Measurements from ENCODE around the gene RFC1. TPM values are rescaled to one million over a fixed set of nuclear protein-coding genes. Genes with fewer than 3 reads are reported as not detected.

Gene RFC1
- polyA plus RNA-seq, 3 donors = 8.7 to 15.0 (median 14.6) TPM

DNA sequence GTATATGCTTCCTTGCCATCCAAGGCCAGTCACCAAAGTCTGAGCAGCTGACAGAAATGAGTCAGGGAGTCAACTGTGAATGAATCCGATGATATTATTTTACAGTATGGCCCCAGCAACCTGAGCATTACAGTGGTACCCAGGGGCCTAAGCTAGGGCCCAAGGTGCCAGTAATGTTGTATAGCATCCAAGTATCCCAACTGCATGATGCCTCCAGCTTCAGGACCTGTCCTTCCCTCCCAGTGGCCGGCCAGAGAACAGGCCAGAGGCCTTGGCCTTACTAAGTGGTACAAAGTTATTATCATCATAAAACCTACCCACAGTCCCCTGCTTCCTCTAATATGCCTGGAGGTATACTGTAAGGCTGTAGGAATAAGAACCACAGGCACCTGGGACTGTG lies 79.9 kb downstream of the RFC1 start:
- Histone ChIP-seq H3K27me3 (ENCODE audit: control insufficient read depth in 2 of 2, insufficient read depth in 2 of 2, low read length in 2 of 2) (no peaks in the 10 kb centered on the region), H2AFZ (ENCODE audit: insufficient read depth, low read depth, low read length, poor library complexity, severe bottlenecking) (no peak overlapping the region), H3K9ac (ENCODE audit: insufficient read depth, low read length, poor library complexity, severe bottlenecking) (no peak overlapping the region), H4K20me1 (ENCODE audit: insufficient read depth, low read length) (no peaks in the 10 kb centered on the region), H3K4me2 (replicated peaks; ENCODE audit: extremely low read depth, low read length, poor library complexity, severe bottlenecking) (no peak overlapping the region), H3K79me2 (ENCODE audit: insufficient read depth, low read length) (no peaks in the 10 kb centered on the region), H3K27ac (ENCODE audit: low read depth in 1 of 2, low read length in 2 of 2) (no peak overlapping the region), H3K4me3 (replicated peaks in 1 of 3; ENCODE audit: low read depth in 2 of 3, low read length in 3 of 3) (no peak overlapping the region), H3K36me3 (replicated peaks in 1 of 2; ENCODE audit: control insufficient read depth in 1 of 2, insufficient read depth in 2 of 2, low read length in 2 of 2) (peaks cover 43 to 67% of the 10 kb centered on the region in 2 donors), H3K9me3 (replicated peaks in 1 of 2; ENCODE audit: control insufficient read depth in 1 of 2, insufficient read depth in 1 of 2, low read length in 2 of 2) (no peaks in the 10 kb centered on the region), H3K4me1 (ENCODE audit: control insufficient read depth in 1 of 2, insufficient read depth in 2 of 2, low read length in 2 of 2) (no peaks in the 10 kb centered on the region)
- H3K27me3 Mint-ChIP-seq (ENCODE audit: low read depth in 3 of 3) = no peaks in the 10 kb centered on the region
- H3K9me3 Mint-ChIP-seq = no peaks in the 10 kb centered on the region
- H3K4me3 Mint-ChIP-seq = no peak overlapping the region
- no peaks in the 10 kb centered on the region for H3K4me1 Mint-ChIP-seq
- TF ChIP-seq, protein P1, sequence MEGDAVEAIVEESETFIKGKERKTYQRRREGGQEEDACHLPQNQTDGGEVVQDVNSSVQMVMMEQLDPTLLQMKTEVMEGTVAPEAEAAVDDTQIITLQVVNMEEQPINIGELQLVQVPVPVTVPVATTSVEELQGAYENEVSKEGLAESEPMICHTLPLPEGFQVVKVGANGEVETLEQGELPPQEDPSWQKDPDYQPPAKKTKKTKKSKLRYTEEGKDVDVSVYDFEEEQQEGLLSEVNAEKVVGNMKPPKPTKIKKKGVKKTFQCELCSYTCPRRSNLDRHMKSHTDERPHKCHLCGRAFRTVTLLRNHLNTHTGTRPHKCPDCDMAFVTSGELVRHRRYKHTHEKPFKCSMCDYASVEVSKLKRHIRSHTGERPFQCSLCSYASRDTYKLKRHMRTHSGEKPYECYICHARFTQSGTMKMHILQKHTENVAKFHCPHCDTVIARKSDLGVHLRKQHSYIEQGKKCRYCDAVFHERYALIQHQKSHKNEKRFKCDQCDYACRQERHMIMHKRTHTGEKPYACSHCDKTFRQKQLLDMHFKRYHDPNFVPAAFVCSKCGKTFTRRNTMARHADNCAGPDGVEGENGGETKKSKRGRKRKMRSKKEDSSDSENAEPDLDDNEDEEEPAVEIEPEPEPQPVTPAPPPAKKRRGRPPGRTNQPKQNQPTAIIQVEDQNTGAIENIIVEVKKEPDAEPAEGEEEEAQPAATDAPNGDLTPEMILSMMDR (IDR thresholded peaks at IDR 0.05) = no peak
- no peak overlapping the region for H3K27ac Mint-ChIP-seq
- WGBS (ENCODE audit: insufficient coverage) = 100% methylated on average over 1 of the region's 2 CpGs
- DNase-seq = no peak
- H3K36me3 Mint-ChIP-seq = peaks cover 56 to 72% of the 10 kb centered on the region in 2 donors
- intact Hi-C loops (cut with micrococcal nuclease) = no loop called here

DNA sequence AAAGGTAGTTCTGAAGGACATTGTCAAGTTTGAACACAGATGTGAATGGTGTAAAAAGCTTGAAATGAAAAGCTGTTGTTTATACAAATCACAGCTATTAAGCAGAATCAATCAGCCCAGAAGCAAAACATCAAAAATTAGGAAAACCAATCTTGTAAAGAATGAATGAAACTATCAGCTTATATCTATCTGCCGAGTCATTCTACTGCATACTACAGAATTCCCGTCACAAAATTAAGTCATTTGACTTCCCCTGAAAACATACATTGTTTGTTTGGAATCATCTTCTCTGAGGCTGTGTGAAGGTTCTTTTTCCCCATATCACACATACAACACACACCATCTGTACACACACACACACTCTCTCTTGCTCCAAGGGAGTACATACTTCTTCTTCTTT lies 80.3 kb downstream of the RFC1 start:
- Mint-ChIP-seq H3K36me3 (peaks cover 52 to 68% of the 10 kb centered on the region in 2 donors), H3K27ac (no peak overlapping the region)

More for the DNA sequence above, 80.3 kb downstream of the RFC1 start:
- 100% methylated on average over 1 of the region's 2 CpGs for WGBS (ENCODE audit: insufficient coverage)
- Histone ChIP-seq H3K27ac (ENCODE audit: low read depth in 1 of 2, low read length in 2 of 2) (no peak overlapping the region), H3K4me1 (ENCODE audit: control insufficient read depth in 1 of 2, insufficient read depth in 2 of 2, low read length in 2 of 2) (no peaks in the 10 kb centered on the region), H4K20me1 (ENCODE audit: insufficient read depth, low read length) (no peaks in the 10 kb centered on the region), H3K27me3 (ENCODE audit: control insufficient read depth in 2 of 2, insufficient read depth in 2 of 2, low read length in 2 of 2) (no peaks in the 10 kb centered on the region), H3K9ac (ENCODE audit: insufficient read depth, low read length, poor library complexity, severe bottlenecking) (no peak overlapping the region), H3K4me2 (replicated peaks; ENCODE audit: extremely low read depth, low read length, poor library complexity, severe bottlenecking) (no peak overlapping the region), H3K9me3 (replicated peaks in 1 of 2; ENCODE audit: control insufficient read depth in 1 of 2, insufficient read depth in 1 of 2, low read length in 2 of 2) (no peaks in the 10 kb centered on the region), H3K36me3 (replicated peaks in 1 of 2; ENCODE audit: control insufficient read depth in 1 of 2, insufficient read depth in 2 of 2, low read length in 2 of 2) (peaks cover 39 to 63% of the 10 kb centered on the region in 2 donors), H3K79me2 (ENCODE audit: insufficient read depth, low read length) (no peaks in the 10 kb centered on the region), H3K4me3 (replicated peaks in 1 of 3; ENCODE audit: low read depth in 2 of 3, low read length in 3 of 3) (no peak overlapping the region), H2AFZ (ENCODE audit: insufficient read depth, low read depth, low read length, poor library complexity, severe bottlenecking) (no peak overlapping the region)
- Mint-ChIP-seq H3K27me3 (ENCODE audit: low read depth in 3 of 3) (no peaks in the 10 kb centered on the region), H3K4me3 (no peak overlapping the region), H3K9me3 (no peaks in the 10 kb centered on the region), H3K4me1 (no peaks in the 10 kb centered on the region)
- intact Hi-C loops (cut with micrococcal nuclease) = no loop called here
- DNase-seq = no peak
- TF ChIP-seq, protein P1 (IDR thresholded peaks at IDR 0.05) = no peak

All from CD14-positive monocyte (primary cell).